Endothelial cell (in vitro differentiated cells): ENCODE measurements around the gene DOCK6. TPM values are rescaled to one million over a fixed set of nuclear protein-coding genes. Genes with fewer than 3 reads are reported as not detected.

ENCODE experiments used
- DNase-seq: peaks from one replicate; pipeline ENCODE4 v3.0.0; 2021; ENCODE audit warnings: low spot score
- H3K27ac Mint-ChIP-seq: one replicate; pipeline ENCODE4 v1.8.0; 2021; ENCODE audit warnings: mixed read lengths, inconsistent platforms; ENCODE audit not compliant: unreplicated experiment
- H3K27me3 Mint-ChIP-seq: one replicate; pipeline ENCODE4 v1.8.0; 2021; ENCODE audit warnings: mild to moderate bottlenecking, moderate library complexity, mixed read lengths, inconsistent platforms; ENCODE audit not compliant: unreplicated experiment
- H3K36me3 Mint-ChIP-seq: one replicate; pipeline ENCODE4 v1.8.0; 2021; ENCODE audit warnings: mild to moderate bottlenecking, low read depth, mixed read lengths, inconsistent platforms; ENCODE audit not compliant: unreplicated experiment
- H3K4me1 Mint-ChIP-seq: one replicate; pipeline ENCODE4 v1.8.0; 2021; ENCODE audit warnings: mild to moderate bottlenecking, mixed read lengths, inconsistent platforms; ENCODE audit not compliant: unreplicated experiment
- H3K4me3 Mint-ChIP-seq: one replicate; pipeline ENCODE4 v1.8.0; 2021; ENCODE audit warnings: mild to moderate bottlenecking, mixed read lengths, inconsistent platforms; ENCODE audit not compliant: unreplicated experiment
- H3K9me3 Mint-ChIP-seq: one replicate; pipeline ENCODE4 v1.8.0; 2021; ENCODE audit warnings: mixed read lengths, inconsistent platforms; ENCODE audit not compliant: unreplicated experiment
- CTCF ChIP-seq: fragments of 200-600 bp; sonication (generic); IDR thresholded peaks from one replicate; pipeline ENCODE4 v1.5.0; 2021; ENCODE audit warnings: antibody characterized with exemption; ENCODE audit not compliant: unreplicated experiment
- total RNA-seq: library from RNA; stranded (reverse); fragmentation: NEBNext Ultra II Directional; extraction: Animal tissue kit (Norgen Biotek cat#: 25700); gene quantifications from one replicate; pipeline ENCODE4 v1.2.1, GENCODE V29; 2021; ENCODE audit not compliant: unreplicated experiment

Gene DOCK6
- total RNA-seq, 1 donor from 2014 or later: 411 TPM

- peaks cover 4% of the 10 kb centered on the region for H3K27me3 Mint-ChIP-seq
- H3K9me3 Mint-ChIP-seq: peaks cover 5% of the 10 kb centered on the region
- TF ChIP-seq CTCF: no peak
- no peak overlapping the region for H3K27ac Mint-ChIP-seq
- peaks cover 53% of the 10 kb centered on the region for H3K36me3 Mint-ChIP-seq
- H3K4me3 Mint-ChIP-seq: no peak overlapping the region
- DNase-seq: no peak
- H3K4me1 Mint-ChIP-seq: no peaks in the 10 kb centered on the region
Observed at GRCh38 chr19:11224429-11224828, 37.9 kb downstream of the DOCK6 start.

GRCh38 chr19:11223200-11223599 is 39.1 kb downstream of the DOCK6 start:
- H3K27ac Mint-ChIP-seq: no peak overlapping the region
- TF ChIP-seq CTCF: no peak
- H3K9me3 Mint-ChIP-seq: peaks cover 5% of the 10 kb centered on the region
- no peak for DNase-seq
- H3K4me1 Mint-ChIP-seq: no peaks in the 10 kb centered on the region
- peaks cover 4% of the 10 kb centered on the region for H3K27me3 Mint-ChIP-seq
- peaks cover 49% of the 10 kb centered on the region for H3K36me3 Mint-ChIP-seq
- no peak overlapping the region for H3K4me3 Mint-ChIP-seq

GRCh38 chr19:11221082-11221598 is 41.2 kb downstream of the DOCK6 start:
- Mint-ChIP-seq H3K27ac (no peak overlapping the region), H3K4me3 (peak overlapping the region; percentile 77), H3K9me3 (peaks cover 5% of the 10 kb centered on the region), H3K27me3 (peaks cover 4% of the 10 kb centered on the region), H3K4me1 (no peaks in the 10 kb centered on the region), H3K36me3 (peaks cover 42% of the 10 kb centered on the region)
- TF ChIP-seq CTCF: no peak
- DNase-seq: no peak

GRCh38 chr19:11214387-11214786 is 47.9 kb downstream of the DOCK6 start:
- no peak overlapping the region for H3K27ac Mint-ChIP-seq
- no peaks in the 10 kb centered on the region for H3K9me3 Mint-ChIP-seq
- H3K27me3 Mint-ChIP-seq: peaks cover 19% of the 10 kb centered on the region
- no peak for TF ChIP-seq CTCF
- H3K4me1 Mint-ChIP-seq: peaks cover 6% of the 10 kb centered on the region
- peak overlapping the region; percentile 51 for H3K4me3 Mint-ChIP-seq
- H3K36me3 Mint-ChIP-seq: peaks cover 48% of the 10 kb centered on the region
- DNase-seq: no peak

GRCh38 chr19:11210656-11210928 is 51.7 kb downstream of the DOCK6 start:
- peaks cover 6% of the 10 kb centered on the region for H3K4me1 Mint-ChIP-seq
- H3K36me3 Mint-ChIP-seq: peaks cover 51% of the 10 kb centered on the region
- H3K4me3 Mint-ChIP-seq: peak overlapping the region; percentile 86
- H3K9me3 Mint-ChIP-seq: no peaks in the 10 kb centered on the region
- peak overlapping the region; percentile 31 for H3K27ac Mint-ChIP-seq
- no peak for TF ChIP-seq CTCF
- peaks cover 16% of the 10 kb centered on the region for H3K27me3 Mint-ChIP-seq
- DNase-seq: no peak
